ENCODE measurements around the gene HELZ2. TPM values are rescaled to one million over a fixed set of nuclear protein-coding genes. Genes with fewer than 3 reads are reported as not detected.

Gene HELZ2
- total and polyA plus RNA-seq, 2 experiments from 2014 or later: 5.2 to 48.9 TPM

GRCh38 chr20:63546256-63546955, 27.6 kb downstream of the HELZ2 start:
- H3K79me2 ChIP-seq (replicated peaks; ENCODE audit: insufficient read depth): no peaks in the 10 kb centered on the region
- no peak overlapping the region for H2AFZ ChIP-seq
- H3K27me3 ChIP-seq (ENCODE audit: insufficient read depth): no peaks in the 10 kb centered on the region
- Mint-ChIP-seq H3K27me3 (ENCODE audit: insufficient read depth, low read depth, poor library complexity) (peaks cover 9% of the 10 kb centered on the region), H3K9me3 (no peaks in the 10 kb centered on the region; the same call in 2 of the 3 replicates), H3K36me3 (ENCODE audit: low read depth) (peaks cover 4% of the 10 kb centered on the region; the same call in 1 of the 3 replicates), H3K4me3 (no peak overlapping the region), H3K4me1 (peaks cover 16% of the 10 kb centered on the region), H3K27ac (no peak overlapping the region)
- H3K36me3 ChIP-seq (ENCODE audit: insufficient read depth): no peaks in the 10 kb centered on the region
- 0 out of 2 replicates have a peak, but pooled peaks cover 5% of the 10 kb centered on the region for H3K4me1 ChIP-seq (ENCODE audit: insufficient read depth)
- ATAC-seq: no peak
- H3K4me3 ChIP-seq: no peak overlapping the region
- no peak overlapping the region for H3K4me2 ChIP-seq
- no peak overlapping the region for H3K27ac ChIP-seq (ENCODE audit: low read depth)
- no peaks in the 10 kb centered on the region for H4K20me1 ChIP-seq (replicated peaks; ENCODE audit: insufficient read depth)
- H3F3A ChIP-seq (replicated peaks; ENCODE audit: low read depth): no peaks in the 10 kb centered on the region
- TF ChIP-seq NANOG (IDR thresholded peaks at IDR 0.05; ENCODE audit: borderline replicate concordance) (no peak), ZNF462 (CRISPR knock-in tag; IDR thresholded peaks at IDR 0.05) (no peak), EZH2phosphoT487 (IDR thresholded peaks at IDR 0.05; ENCODE audit: unreplicated experiment) (no peak), ETS1 (IDR thresholded peaks at IDR 0.05) (no peak), ZNF114 (CRISPR knock-in tag; IDR thresholded peaks at IDR 0.05) (no peak), ZNF331 (CRISPR knock-in tag; IDR thresholded peaks at IDR 0.05; ENCODE audit: low read depth) (no peak)
- H3K9me2 ChIP-seq (ENCODE audit: insufficient read depth): no peaks in the 10 kb centered on the region
- DNase-seq (ENCODE audit: low spot score): no peak
